IMR-90 (cell line): ENCODE results near the gene POLR2L. TPM values are rescaled to one million over a fixed set of nuclear protein-coding genes. Genes with fewer than 3 reads are reported as not detected.

Experiments used
- ATAC-seq: fragments of 200-7000 bp; cut with Tn5 transposase; 2 replicates; pipeline ENCODE4 v1.9.1; 2020; ENCODE audit warnings: low read depth, mild to moderate bottlenecking, moderate library complexity
- BruUV-seq: library from RNA; stranded (reverse); fragments of 400-500 nt; replicated peaks from 2 replicates; lab custom pipeline; 2021; lab: Mats Ljungman, UMichigan
- CTCF ChIA-PET: fragments of 300-600 bp; formaldehyde crosslinking; extraction: SDS; loops from one replicate; lab custom pipeline; 2021; ENCODE audit warnings: antibody characterized with exemption; lab: Yijun Ruan, JAX
- POLR2A ChIA-PET: fragments of 300-600 bp; sonication (Branson Sonifier 250); formaldehyde crosslinking; loops from one replicate; lab custom pipeline; 2022; ENCODE audit warnings: antibody characterized with exemption; ENCODE audit not compliant: unreplicated experiment; lab: Charles Lee
- DNase-seq: peaks from one replicate; pipeline ENCODE4 v3.0.0; 2013
- H2AFZ ChIP-seq: replicated peaks from 2 replicates; pipeline ENCODE3; 2013; ENCODE audit warnings: low read length, mild to moderate bottlenecking; ENCODE audit not compliant: poor library complexity
- H2AK5ac ChIP-seq: 2 replicates; pipeline ENCODE4 v1.6.1; 2013; ENCODE audit warnings: low read depth, low read length, inconsistent platforms
- H2AK9ac ChIP-seq: replicated peaks from 2 replicates; pipeline ENCODE3; 2013; ENCODE audit warnings: mild to moderate bottlenecking, low read depth, low read length, moderate library complexity; ENCODE audit not compliant: poor library complexity
- H2BK120ac ChIP-seq: 2 replicates; pipeline ENCODE4 v1.6.1; 2013; ENCODE audit warnings: low read depth, low read length, inconsistent platforms
- H2BK15ac ChIP-seq: 3 replicates; pipeline ENCODE4 v1.6.1; 2013; ENCODE audit warnings: low read depth, low read length, inconsistent platforms
- H2BK20ac ChIP-seq: 2 replicates; pipeline ENCODE4 v1.6.1; 2013; ENCODE audit warnings: low read depth, mild to moderate bottlenecking, inconsistent platforms, low read length, moderate library complexity
- H2BK5ac ChIP-seq: 2 replicates; pipeline ENCODE4 v1.6.1; 2013; ENCODE audit warnings: mild to moderate bottlenecking, low read depth, low read length, inconsistent platforms; ENCODE audit not compliant: poor library complexity, severe bottlenecking
- H3K14ac ChIP-seq: replicated peaks from 2 replicates; pipeline ENCODE4 v1.6.1; 2013; ENCODE audit warnings: low read depth, low read length, inconsistent platforms
- H3K18ac ChIP-seq: 2 replicates; pipeline ENCODE4 v1.6.1; 2013; ENCODE audit warnings: low read depth, low read length, control low read depth
- H3K23ac ChIP-seq: 2 replicates; pipeline ENCODE4 v1.6.1; 2013; ENCODE audit warnings: low read depth, low read length, inconsistent platforms
- H3K27ac ChIP-seq: 2 replicates; pipeline ENCODE4 v1.5.1; 2013; ENCODE audit warnings: mild to moderate bottlenecking, control low read depth, low read length; ENCODE audit not compliant: insufficient read depth
- H3K27me3 ChIP-seq: 2 replicates; pipeline ENCODE4 v1.6.1; 2013; ENCODE audit warnings: low read length; ENCODE audit not compliant: control insufficient read depth, insufficient read depth
- H3K36me3 ChIP-seq: 2 replicates; pipeline ENCODE4 v1.6.1; 2013; ENCODE audit warnings: low read length, mixed read lengths; ENCODE audit not compliant: control insufficient read depth, insufficient read depth
- H3K4ac ChIP-seq: 2 replicates; pipeline ENCODE4 v1.6.1; 2013; ENCODE audit warnings: low read depth, low read length, inconsistent platforms
- H3K4me1 ChIP-seq: 2 replicates; pipeline ENCODE4 v1.6.1; 2013; ENCODE audit warnings: low read length, mixed read lengths; ENCODE audit not compliant: control insufficient read depth, insufficient read depth
- H3K4me2 ChIP-seq: 2 replicates; pipeline ENCODE4 v1.6.1; 2013; ENCODE audit warnings: low read depth, mild to moderate bottlenecking, control low read depth, low read length, moderate library complexity
- H3K4me3 ChIP-seq: 2 replicates; pipeline ENCODE4 v1.5.1; 2013; ENCODE audit warnings: low read depth, mild to moderate bottlenecking, control low read depth, low read length, moderate library complexity; ENCODE audit not compliant: insufficient read depth
- H3K56ac ChIP-seq: 2 replicates; pipeline ENCODE4 v1.6.1; 2013; ENCODE audit warnings: low read length, inconsistent platforms; ENCODE audit not compliant: insufficient read depth; ENCODE audit errors: extremely low read depth
- H3K79me1 ChIP-seq, 2 experiments: 2 replicates each; pipeline ENCODE4 v1.6.1; 2013; ENCODE audit warnings: low read length in 2 of 2, inconsistent platforms in 1 of 2, low read depth in 1 of 2
- H3K9ac ChIP-seq: 2 replicates; pipeline ENCODE4 v1.6.1; 2013; ENCODE audit warnings: low read depth, low read length, control low read depth
- H3K9me1 ChIP-seq: 2 replicates; pipeline ENCODE4 v1.6.1; 2013; ENCODE audit warnings: low read length, inconsistent platforms; ENCODE audit not compliant: insufficient read depth
- H3K9me3 ChIP-seq: 2 replicates; pipeline ENCODE4 v1.6.1; 2013; ENCODE audit warnings: low read length; ENCODE audit not compliant: control insufficient read depth, insufficient read depth
- H4K20me1 ChIP-seq: 2 replicates; pipeline ENCODE4 v1.6.1; 2013; ENCODE audit warnings: low read length, inconsistent platforms; ENCODE audit not compliant: insufficient read depth
- H4K5ac ChIP-seq: 2 replicates; pipeline ENCODE4 v1.6.1; 2013; ENCODE audit warnings: mild to moderate bottlenecking, low read depth, low read length, control low read depth
- H4K8ac ChIP-seq, 2 experiments: 2 replicates each; pipeline ENCODE4 v1.6.1; 2013; ENCODE audit warnings: low read depth in 2 of 2, low read length in 2 of 2, control low read depth in 1 of 2, inconsistent platforms in 1 of 2
- H4K91ac ChIP-seq: 2 replicates; pipeline ENCODE4 v1.6.1; 2013; ENCODE audit warnings: low read depth, low read length, inconsistent platforms; ENCODE audit not compliant: insufficient read depth
- CEBPB ChIP-seq: IDR thresholded peaks from 2 replicates; pipeline ENCODE4 v1.6.1; 2012; ENCODE audit warnings: low read depth, low read length, improper control_type of control experiment
- CTCF ChIP-seq: conservative IDR thresholded peaks from 2 replicates; pipeline ENCODE4 v1.5.1; 2012; ENCODE audit warnings: mild to moderate bottlenecking, low read depth, low read length, improper control_type of control experiment
- MAZ ChIP-seq: IDR thresholded peaks from 2 replicates; pipeline ENCODE4 v1.6.1; 2012; ENCODE audit warnings: low read depth, mild to moderate bottlenecking, low read length, improper control_type of control experiment, moderate library complexity, borderline replicate concordance
- NFE2L2 ChIP-seq: fragments of 150-350 bp; IDR thresholded peaks from 2 replicates; pipeline ENCODE4 v1.6.1; 2016; ENCODE audit warnings: low read depth, mild to moderate bottlenecking, low read length
- POLR2A ChIP-seq: IDR thresholded peaks from 2 replicates; pipeline ENCODE4 v1.6.1; 2012; ENCODE audit warnings: mild to moderate bottlenecking, low read depth, low read length
- RAD21 ChIP-seq: IDR thresholded peaks from 2 replicates; pipeline ENCODE4 v1.6.1; 2012; ENCODE audit warnings: low read length, improper control_type of control experiment
- RCOR1 ChIP-seq: IDR thresholded peaks from 2 replicates; pipeline ENCODE4 v1.6.1; 2012; ENCODE audit warnings: mild to moderate bottlenecking, low read length, improper control_type of control experiment; ENCODE audit not compliant: insufficient replicate concordance
- RFX5 ChIP-seq: IDR thresholded peaks from 2 replicates; pipeline ENCODE4 v1.8.0; 2012; ENCODE audit warnings: low read depth, mild to moderate bottlenecking, low read length, moderate library complexity
- SMC3 ChIP-seq: fragments of 150-350 bp; IDR thresholded peaks from 2 replicates; pipeline ENCODE4 v1.6.1; 2016; ENCODE audit warnings: low read depth, mild to moderate bottlenecking, antibody characterized with exemption, low read length, moderate library complexity
- USF2 ChIP-seq: fragments of 150-350 bp; IDR thresholded peaks from 2 replicates; pipeline ENCODE4 v1.6.1; 2017; ENCODE audit warnings: mild to moderate bottlenecking, antibody characterized with exemption, low read length, low read depth
- WGBS, 2 experiments: methylation state at CpG; one replicate each; pipeline versions ENCODE4 v1.1.5 to v1.1.7; 2013; ENCODE audit warnings: missing lambda C conversion rate in 2 of 2; ENCODE audit not compliant: insufficient read length in 1 of 2; ENCODE audit errors: extremely low coverage in 2 of 2; 5-methylcytosine and 5-hydroxymethylcytosine counted together
- dilution Hi-C: fragments of 300-500 bp; cut with HindIII; formaldehyde crosslinking; loops from one replicate; pipeline ENCODE4 v1.14.3; 2018; ENCODE audit warnings: low sequenced_read_pairs; ENCODE audit not compliant: unreplicated experiment
- in situ Hi-C: fragments of 300-500 bp; cut with MboI; formaldehyde crosslinking; loops from 3 replicates; pipeline ENCODE4 v1.14.3; 2019; ENCODE audit warnings: low sequenced_read_pairs, inconsistent platforms, mixed read lengths
- intact Hi-C: fragments of 100-400 bp; cut with micrococcal nuclease; formaldehyde crosslinking; loops from 2 replicates; pipeline ENCODE4 v1.10.0; 2022
- polyA plus RNA-seq, 3 experiments: library from polyadenylated mRNA; depleted of rRNA; stranded (reverse); fragments of >200 nt; gene quantifications; 2 replicates each; pipeline ENCODE4 v1.2.3, GENCODE V29; 2012; ENCODE audit warnings: low replicate concordance in 1 of 3
- total RNA-seq: library from RNA; depleted of rRNA; stranded (reverse); fragments of >200 nt; gene quantifications from 2 replicates; pipeline ENCODE4 v1.2.3, GENCODE V29; 2012
- TF ChIP-seq, protein P1 (sequence below): fragments of 150-350 bp; IDR thresholded peaks from 2 replicates; pipeline ENCODE4 v1.6.1; 2016; ENCODE audit warnings: low read depth, mild to moderate bottlenecking, low read length, moderate library complexity, borderline replicate concordance

Gene POLR2L
- total and polyA plus RNA-seq, 2 of the 4 experiments (the other 2 are of a cell fraction) = 44.4 to 416 TPM

GRCh38 chr11:875203-875602 is 32.9 kb upstream of the POLR2L start:
- H3K23ac ChIP-seq = no peak overlapping the region
- H3K4me3 ChIP-seq = no peak overlapping the region
- H2AK5ac ChIP-seq = no peak overlapping the region
- peaks cover 7% of the 10 kb centered on the region for H3K36me3 ChIP-seq
- H2BK20ac ChIP-seq = no peak overlapping the region
- TF ChIP-seq MAZ (no peak), POLR2A (no peak), SMC3 (no peak), CEBPB (no peak), RAD21 (no peak), NFE2L2 (no peak), RCOR1 (no peak), USF2 (no peak), CTCF (no peak), RFX5 (no peak)
- TF ChIP-seq, protein P1, sequence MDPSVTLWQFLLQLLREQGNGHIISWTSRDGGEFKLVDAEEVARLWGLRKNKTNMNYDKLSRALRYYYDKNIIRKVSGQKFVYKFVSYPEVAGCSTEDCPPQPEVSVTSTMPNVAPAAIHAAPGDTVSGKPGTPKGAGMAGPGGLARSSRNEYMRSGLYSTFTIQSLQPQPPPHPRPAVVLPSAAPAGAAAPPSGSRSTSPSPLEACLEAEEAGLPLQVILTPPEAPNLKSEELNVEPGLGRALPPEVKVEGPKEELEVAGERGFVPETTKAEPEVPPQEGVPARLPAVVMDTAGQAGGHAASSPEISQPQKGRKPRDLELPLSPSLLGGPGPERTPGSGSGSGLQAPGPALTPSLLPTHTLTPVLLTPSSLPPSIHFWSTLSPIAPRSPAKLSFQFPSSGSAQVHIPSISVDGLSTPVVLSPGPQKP = no peak
- no peaks in the 10 kb centered on the region for H3K79me1 ChIP-seq
- dilution Hi-C loops = no loop called here
- BruUV-seq = no TSS peak
- H3K4me2 ChIP-seq = no peak overlapping the region
- H4K20me1 ChIP-seq = peaks cover under 1% of the 10 kb centered on the region; the same call in 1 of the 2 replicates
- no peak overlapping the region for H4K8ac ChIP-seq
- H3K27me3 ChIP-seq = no peaks in the 10 kb centered on the region
- no peaks in the 10 kb centered on the region for H3K9me3 ChIP-seq
- H3K4ac ChIP-seq = no peak overlapping the region
- ChIA-PET CTCF (no interaction called here), POLR2A (no interaction called here)
- in situ Hi-C loops = no loop called here
- no peak overlapping the region for H4K91ac ChIP-seq
- H2BK120ac ChIP-seq = no peak overlapping the region
- H2AK9ac ChIP-seq = no peak overlapping the region
- H4K5ac ChIP-seq = no peak overlapping the region
- no peak overlapping the region for H3K56ac ChIP-seq
- no peaks in the 10 kb centered on the region; the same call in 1 of the 2 replicates for H3K4me1 ChIP-seq
- H2AFZ ChIP-seq = no peak overlapping the region
- no peak overlapping the region for H2BK15ac ChIP-seq
- DNase-seq = no peak
- no peak overlapping the region for H3K9ac ChIP-seq
- ATAC-seq = no peak
- WGBS, 2 experiments = 97% methylated on average over 10 of the region's 16 CpGs; no CpG with 5 or more reads in 1 of the 2 experiments
- intact Hi-C loops = no loop called here
- H3K27ac ChIP-seq = no peak overlapping the region
- no peaks in the 10 kb centered on the region; the same call in 1 of the 2 replicates for H3K9me1 ChIP-seq
- no peak overlapping the region for H2BK5ac ChIP-seq
- H3K14ac ChIP-seq = no peak overlapping the region
- no peak overlapping the region for H3K18ac ChIP-seq
